ENCODE data around the gene PTP4A2. TPM values are rescaled to one million over a fixed set of nuclear protein-coding genes. Genes with fewer than 3 reads are reported as not detected.
A peak's percentile ranks its signal among the peaks of the same experiment; 100 is the strongest.

The PTP4A2 gene
- total and polyA plus RNA-seq, 2 of the 8 experiments (the other 6 are each of a cell fraction or from before 2014, with no cell fraction given), result 87.4 to 214 TPM

DNA sequence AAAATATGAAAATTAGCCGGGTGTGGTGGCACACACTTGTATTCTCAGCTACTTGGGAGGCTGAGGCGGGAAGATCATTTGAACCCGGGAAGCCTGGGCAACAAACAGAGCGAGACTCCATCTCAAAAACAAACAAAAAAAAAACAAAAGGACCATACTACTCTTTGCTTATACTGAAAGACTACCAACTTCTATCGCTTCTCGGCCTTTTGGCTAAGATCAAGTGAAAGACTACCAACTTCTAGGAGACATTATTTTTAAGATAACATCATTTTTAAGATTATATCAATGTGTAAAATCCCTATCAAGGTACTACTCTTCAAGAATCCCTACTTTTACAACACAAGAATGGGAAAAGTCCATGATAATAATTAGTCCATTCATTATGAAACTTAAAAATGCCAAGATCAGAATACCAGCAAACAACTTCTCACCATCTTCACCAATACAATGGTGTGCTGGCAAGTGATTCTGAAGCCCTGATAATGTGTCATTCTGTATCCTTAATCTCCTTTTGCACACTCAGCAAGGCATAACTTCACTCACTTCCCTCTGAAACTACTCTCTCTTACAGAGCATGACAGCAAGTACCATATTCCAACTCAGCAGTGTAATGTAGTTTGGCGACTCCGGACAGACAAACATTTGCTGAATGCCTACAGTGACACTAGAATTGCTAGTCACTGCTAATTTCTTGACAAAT, 1.7 kb downstream of the PTP4A2 start:
- ChIA-PET CTCF (ENCODE audit: partially characterized antibody) (interaction anchor here (1.3 to 1.6 kb wide), 3 partner anchors 14 to 30 kb away, joined by 3 to 12 read pairs (median 4); no protein-coding TSS in a partner anchor), POLR2A (ENCODE audit: partially characterized antibody) (interaction anchor here (1.3 to 4.6 kb wide), 3 partner anchors 8 to 25 kb away, joined by 4 to 23 read pairs (median 4); no protein-coding TSS in a partner anchor)
- no peak overlapping the region for H3K27ac ChIP-seq (ENCODE audit: low read depth, low read length)
- H3K23ac ChIP-seq (ENCODE audit: insufficient read length), result no peak overlapping the region
- no peak overlapping the region for H3K56ac ChIP-seq (replicated peaks; ENCODE audit: insufficient read length, low read depth, low read length)
- H3K79me2 ChIP-seq (ENCODE audit: control insufficient read depth in 1 of 2, insufficient read depth in 2 of 2, low read length in 2 of 2), result peaks cover 22 to 62% of the 10 kb centered on the region in 2 experiments
- H3K4ac ChIP-seq (replicated peaks; ENCODE audit: insufficient read length, low read depth, low read length), result no peak overlapping the region
- no peak overlapping the region for H2BK20ac ChIP-seq (ENCODE audit: low read length)
- no peak for FAIRE-seq
- peaks cover 0 to 6% (median 0%) of the 10 kb centered on the region in 4 experiments; a peak in 2 of 7 replicates for H3K27me3 ChIP-seq (replicated peaks in 1 of 4; ENCODE audit: control insufficient read depth in 3 of 4, extremely low read depth in 1 of 4, insufficient read depth in 3 of 4, low read length in 3 of 4)
- no peak overlapping the region for H4K5ac ChIP-seq (ENCODE audit: insufficient read length, low read depth, low read length)
- no peak overlapping the region for H2AFZ ChIP-seq (ENCODE audit: low read length)
- no peak overlapping the region for H4K91ac ChIP-seq (replicated peaks; ENCODE audit: insufficient read length, low read length)
- H2BK120ac ChIP-seq (replicated peaks; ENCODE audit: low read depth, low read length), result no peak overlapping the region
- H2BK5ac ChIP-seq (ENCODE audit: low read depth, low read length), result no peak overlapping the region
- H3K4me2 ChIP-seq (ENCODE audit: insufficient read depth in 1 of 2, low read depth in 2 of 2, low read length in 2 of 2), result peak overlapping the region; percentile 91 to 95
- peaks cover 2 to 16% (median 7%) of the 10 kb centered on the region in 4 experiments; a peak in 6 of 7 replicates for H3K4me1 ChIP-seq (replicated peaks in 1 of 4; ENCODE audit: control insufficient read depth in 3 of 4, insufficient read depth in 4 of 4, low read length in 3 of 4)
- no peak overlapping the region for H3K18ac ChIP-seq (ENCODE audit: extremely low read depth, low read length)
- H2BK15ac ChIP-seq (ENCODE audit: low read length), result no peak overlapping the region
- no peaks in the 10 kb centered on the region; a peak in 1 of 4 replicates for H3K9me3 ChIP-seq (ENCODE audit: insufficient read depth in 2 of 2, low read depth in 1 of 2, low read length in 1 of 2)
- peaks cover 3% of the 10 kb centered on the region; the same call in 1 of the 2 replicates for H3K79me1 ChIP-seq (ENCODE audit: low read depth, low read length)
- peak overlapping the region; percentile 92 to 99 (median 95); a peak in 7 of 8 replicates for H3K4me3 ChIP-seq (ENCODE audit: extremely low read depth in 1 of 4, insufficient read depth in 2 of 4, low read depth in 3 of 4, low read length in 4 of 4)
- no peaks in the 10 kb centered on the region for H3K36me3 ChIP-seq (ENCODE audit: control insufficient read depth in 2 of 4, insufficient read depth in 4 of 4, low read length in 3 of 4)
- H4K20me1 ChIP-seq (replicated peaks in 1 of 2; ENCODE audit: control insufficient read depth in 1 of 2, insufficient read depth in 2 of 2, low read length in 2 of 2), result peaks cover 10 to 16% of the 10 kb centered on the region in 2 experiments
- H3K23me2 ChIP-seq (ENCODE audit: low read depth, low read length), result peaks cover 7% of the 10 kb centered on the region; the same call in 1 of the 2 replicates
- no peak for DNase-seq (ENCODE audit: low read depth in 1 of 2, low spot score in 2 of 2)
- 93% methylated on average over 8 of the region's 8 CpGs; no CpG with 5 or more reads in 1 of the 2 experiments for WGBS, 2 experiments (ENCODE audit: extremely low coverage in 1 of 2, insufficient coverage in 1 of 2, insufficient read length in 1 of 2, insufficient replicate concordance in 2 of 2, low coverage in 1 of 2, low lambda C conversion rate in 2 of 2, missing lambda C conversion rate in 1 of 2)
- no peak overlapping the region for H4K8ac ChIP-seq (ENCODE audit: extremely low read depth, insufficient read depth, low read length)
- no peak overlapping the region for H3K9ac ChIP-seq (replicated peaks in 1 of 4; ENCODE audit: extremely low read depth in 1 of 4, low read depth in 3 of 4, low read length in 3 of 4)
- no peak overlapping the region for H2AK5ac ChIP-seq (ENCODE audit: low read depth, low read length)
- H3K14ac ChIP-seq (ENCODE audit: insufficient read length), result no peak overlapping the region
- H2BK12ac ChIP-seq (ENCODE audit: low read depth, low read length), result no peak overlapping the region
- TF ChIP-seq BACH1 (IDR thresholded peaks at IDR 0.05; ENCODE audit: low read length) (no peak), EGR1 (IDR thresholded peaks at IDR 0.05; ENCODE audit: borderline replicate concordance, low read depth, low read length) (no peak), ZNF274 (IDR thresholded peaks at IDR 0.05; ENCODE audit: borderline replicate concordance, extremely low read depth, low read length) (no peak), POLR2A (IDR thresholded peaks at IDR 0.05; ENCODE audit: control extremely low read depth in 1 of 2, low read depth in 2 of 2, low read length in 2 of 2) (no peak), SUZ12 (IDR thresholded peaks at IDR 0.05; ENCODE audit: low read length) (no peak), POU5F1 (IDR thresholded peaks at IDR 0.05; ENCODE audit: low read depth, low read length) (no peak), JUN (IDR thresholded peaks at IDR 0.05; ENCODE audit: low read depth, low read length) (no peak), RBBP5 (IDR thresholded peaks at IDR 0.05; ENCODE audit: borderline replicate concordance, low read depth, low read length) (no peak), RAD21 (IDR thresholded peaks at IDR 0.05 in 1 of 2, conservative IDR thresholded peaks at IDR 0.05 in 1 of 2; ENCODE audit: low read depth in 2 of 2, low read length in 2 of 2) (no peak), CHD1 (IDR thresholded peaks at IDR 0.05; ENCODE audit: low read depth, low read length) (no peak), HDAC6 (IDR thresholded peaks at IDR 0.05; ENCODE audit: low read depth, low read length) (no peak)
- TF ChIP-seq, protein P1, sequence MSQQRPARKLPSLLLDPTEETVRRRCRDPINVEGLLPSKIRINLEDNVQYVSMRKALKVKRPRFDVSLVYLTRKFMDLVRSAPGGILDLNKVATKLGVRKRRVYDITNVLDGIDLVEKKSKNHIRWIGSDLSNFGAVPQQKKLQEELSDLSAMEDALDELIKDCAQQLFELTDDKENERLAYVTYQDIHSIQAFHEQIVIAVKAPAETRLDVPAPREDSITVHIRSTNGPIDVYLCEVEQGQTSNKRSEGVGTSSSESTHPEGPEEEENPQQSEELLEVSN (IDR thresholded peaks at IDR 0.05), result no peak
